SH-SY5Y (cell line): Measurements from ENCODE around the gene TMED10.

Experiments
- GATA2 ChIP-seq: IDR thresholded peaks from 2 replicates; pipeline ENCODE4 v1.6.1; 2011; ENCODE audit warnings: mild to moderate bottlenecking, low read depth, low read length
- GATA3 ChIP-seq: IDR thresholded peaks from 2 replicates; pipeline ENCODE4 v1.6.1; 2011; ENCODE audit warnings: low read depth, mild to moderate bottlenecking, low read length, moderate library complexity

DNA sequence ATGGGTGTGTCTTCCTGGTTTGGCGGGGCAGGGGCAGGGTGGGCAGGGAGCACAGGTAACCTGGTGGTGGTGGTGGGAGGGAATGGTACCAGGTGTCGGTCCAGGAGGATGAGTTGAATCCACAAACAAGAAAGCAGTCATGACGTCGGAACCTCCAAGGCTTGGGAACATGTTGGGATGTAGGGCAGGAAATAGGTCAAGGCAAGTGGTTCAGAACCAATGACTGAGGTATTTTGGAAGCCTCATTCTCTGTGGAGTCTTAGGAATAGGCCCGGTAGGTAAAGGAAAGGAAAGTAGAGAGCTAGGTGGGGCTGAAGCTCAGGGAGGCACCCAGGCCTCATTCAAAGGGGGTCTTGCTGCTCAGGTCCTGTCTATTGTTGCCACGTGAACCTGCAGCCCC, 39.1 kb upstream of the TMED10 start:
- TF ChIP-seq GATA3: no peak
- no peak for TF ChIP-seq GATA2
